ENCODE measurements around the gene SLC6A19. TPM values are rescaled to one million over a fixed set of nuclear protein-coding genes. Genes with fewer than 3 reads are reported as not detected.

SLC6A19 gene
- total and polyA plus RNA-seq, 10 of the 15 experiments (the other 5 are each of a cell fraction or from before 2014, with no cell fraction given) = 0.01 to 0.03 TPM; not detected in 8

- H4K20me1 ChIP-seq (ENCODE audit: control insufficient read depth, insufficient read depth) = no peaks in the 10 kb centered on the region
- intact Hi-C loops (cut with micrococcal nuclease; ENCODE audit: unreplicated experiment) (loop anchor here (5.0 kb wide), 1 partner anchor 181 kb away; the partner anchor contains the start of gene CLPTM1L), in situ Hi-C loops (cut with MboI) (loop anchor here (5.0 kb wide), 1 partner anchor 476 kb away; no protein-coding TSS in a partner anchor)
- TF ChIP-seq RELB (IDR thresholded peaks at IDR 0.05; ENCODE audit: low read depth) = no peak
- TF ChIP-seq PKNOX1 (IDR thresholded peaks at IDR 0.05) = no peak
- ChIA-PET RAD21 (ENCODE audit: unreplicated experiment) (interaction anchor here (0.7 kb wide), 1 partner anchor 77 kb away, joined by 4 read pairs; no protein-coding TSS in a partner anchor), CTCF (no interaction called here), POLR2A (no interaction called here), SMC1A (ENCODE audit: uncharacterized antibody, unreplicated experiment) (no interaction called here)
- no peaks in the 10 kb centered on the region for H3K79me2 ChIP-seq (ENCODE audit: control insufficient read depth, insufficient read depth, low read length)
- FAIRE-seq = no peak
- ATAC-seq = no peak
- BruUV-seq (replicated peaks) = no TSS peak
- H3K36me3 ChIP-seq (ENCODE audit: control insufficient read depth in 2 of 2, insufficient read depth in 2 of 2, low read length in 1 of 2) = no peaks in the 10 kb centered on the region
- H3K9ac ChIP-seq (ENCODE audit: control insufficient read depth, insufficient read depth, low read length) = no peak overlapping the region
- no peak overlapping the region for H2AFZ ChIP-seq (ENCODE audit: control insufficient read depth, low read depth, low read length)
- no peak for DNase-seq (ENCODE audit: low read depth, low spot score)
- H3K4me1 ChIP-seq (ENCODE audit: control insufficient read depth, insufficient read depth, low read length) = peaks cover 3% of the 10 kb centered on the region
- no peaks in the 10 kb centered on the region for H3K9me3 ChIP-seq (replicated peaks; ENCODE audit: control insufficient read depth, insufficient read depth, low read length)
- H3K27me3 ChIP-seq (replicated peaks in 1 of 2; ENCODE audit: control insufficient read depth in 2 of 2, insufficient read depth in 2 of 2, low read length in 1 of 2) = no peaks in the 10 kb centered on the region; a peak in 1 of 4 replicates
- no peak overlapping the region for H3K4me2 ChIP-seq (ENCODE audit: control insufficient read depth, insufficient read depth)
- H3K4me3 ChIP-seq = no peak overlapping the region
- no peak overlapping the region for H3K27ac ChIP-seq (ENCODE audit: control insufficient read depth, insufficient read depth)
Measured at GRCh38 chr5:1166370-1166769, 35.0 kb upstream of the SLC6A19 start.

GRCh38 chr5:1167361-1167727 lies 34.1 kb upstream of the SLC6A19 start:
- H3K27ac ChIP-seq (ENCODE audit: control insufficient read depth, insufficient read depth) = no peak overlapping the region
- no peaks in the 10 kb centered on the region for H3K36me3 ChIP-seq (ENCODE audit: control insufficient read depth in 2 of 2, insufficient read depth in 2 of 2, low read length in 1 of 2)
- H3K9me3 ChIP-seq (replicated peaks; ENCODE audit: control insufficient read depth, insufficient read depth, low read length) = no peaks in the 10 kb centered on the region
- H2AFZ ChIP-seq (ENCODE audit: control insufficient read depth, low read depth, low read length) = no peak overlapping the region
- H3K79me2 ChIP-seq (ENCODE audit: control insufficient read depth, insufficient read depth, low read length) = no peaks in the 10 kb centered on the region
- peak overlapping the region; percentile 1; the same call in 1 of the 2 replicates for H3K4me2 ChIP-seq (ENCODE audit: control insufficient read depth, insufficient read depth)
- H3K9ac ChIP-seq (ENCODE audit: control insufficient read depth, insufficient read depth, low read length) = no peak overlapping the region
- POLR2A ChIA-PET = no interaction called here
- peaks cover 3% of the 10 kb centered on the region for H3K4me1 ChIP-seq (ENCODE audit: control insufficient read depth, insufficient read depth, low read length)
- RAD21 ChIA-PET (ENCODE audit: unreplicated experiment) = interaction anchor here (0.7 to 1.8 kb wide), 8 partner anchors 33 to 478 kb away, joined by 3 to 12 read pairs (median 4); no protein-coding TSS in a partner anchor
- no peak for TF ChIP-seq ATF3 (IDR thresholded peaks at IDR 0.05; ENCODE audit: borderline replicate concordance, extremely low read depth, low read depth, low read length)
- TF ChIP-seq YBX1 (IDR thresholded peaks at IDR 0.05) = no peak
- no peak for TF ChIP-seq TBL1XR1 (IDR thresholded peaks at IDR 0.05; ENCODE audit: low read depth, low read length)
- TF ChIP-seq JUNB (IDR thresholded peaks at IDR 0.05) = no peak
- no peak for TF ChIP-seq RBBP5 (conservative IDR thresholded peaks at IDR 0.05)
- no peak for TF ChIP-seq CBFB (IDR thresholded peaks at IDR 0.05; ENCODE audit: low read depth)
- TF ChIP-seq RAD21 (IDR thresholded peaks at IDR 0.05; ENCODE audit: insufficient read depth, low read depth, low read length) = no peak
- no peak for TF ChIP-seq CREB1 (IDR thresholded peaks at IDR 0.05; ENCODE audit: low read depth)
- no peak for TF ChIP-seq NR2C1 (IDR thresholded peaks at IDR 0.05)
- TF ChIP-seq MYC (IDR thresholded peaks at IDR 0.05; ENCODE audit: insufficient read depth, insufficient read length, insufficient replicate concordance, low read length, severe bottlenecking) = no peak
- no peak for FAIRE-seq
- CTCF ChIA-PET = interaction anchor here (0.6 to 3.9 kb wide), 20 partner anchors 16 to 486 kb away, joined by 3 to 20 read pairs (median 6); no protein-coding TSS in a partner anchor
- no TSS peak for BruUV-seq (replicated peaks)
- SMC1A ChIA-PET (ENCODE audit: uncharacterized antibody, unreplicated experiment) = interaction anchor here (0.6 to 2.1 kb wide), 10 partner anchors 15 to 478 kb away, joined by 3 to 11 read pairs (median 4); no protein-coding TSS in a partner anchor
- H4K20me1 ChIP-seq (ENCODE audit: control insufficient read depth, insufficient read depth) = no peaks in the 10 kb centered on the region
- no peaks in the 10 kb centered on the region; a peak in 1 of 4 replicates for H3K27me3 ChIP-seq (replicated peaks in 1 of 2; ENCODE audit: control insufficient read depth in 2 of 2, insufficient read depth in 2 of 2, low read length in 1 of 2)
- in situ Hi-C loops (cut with MboI) = loop anchor here (5.0 kb wide), 1 partner anchor 475 kb away; no protein-coding TSS in a partner anchor
- no peak for DNase-seq (ENCODE audit: low read depth, low spot score)
- no peak overlapping the region for H3K4me3 ChIP-seq
- ATAC-seq = no peak; the same call in 2 of the 3 replicates
- 2% methylated on average over 4 of the region's 4 CpGs for WGBS (ENCODE audit: insufficient coverage, insufficient replicate concordance, low lambda C conversion rate, missing lambda C conversion rate)
- intact Hi-C loops (cut with micrococcal nuclease; ENCODE audit: unreplicated experiment) = loop anchor here (1.0 to 5.0 kb wide), 2 partner anchors 180 to 244 kb away; partner anchors contain the start of gene CLPTM1L

Data from GM12878 (cell line).